DMS53 treated with DMSO at 0.1 percent for 48 hours (cell line): ENCODE data around the gene DEDD.

Source experiments
- DNase-seq: peaks from one replicate; lab custom pipeline; 2025; ENCODE audit not compliant: unreplicated experiment; lab: John Stamatoyannopoulos, UW

DEDD gene

DNA sequence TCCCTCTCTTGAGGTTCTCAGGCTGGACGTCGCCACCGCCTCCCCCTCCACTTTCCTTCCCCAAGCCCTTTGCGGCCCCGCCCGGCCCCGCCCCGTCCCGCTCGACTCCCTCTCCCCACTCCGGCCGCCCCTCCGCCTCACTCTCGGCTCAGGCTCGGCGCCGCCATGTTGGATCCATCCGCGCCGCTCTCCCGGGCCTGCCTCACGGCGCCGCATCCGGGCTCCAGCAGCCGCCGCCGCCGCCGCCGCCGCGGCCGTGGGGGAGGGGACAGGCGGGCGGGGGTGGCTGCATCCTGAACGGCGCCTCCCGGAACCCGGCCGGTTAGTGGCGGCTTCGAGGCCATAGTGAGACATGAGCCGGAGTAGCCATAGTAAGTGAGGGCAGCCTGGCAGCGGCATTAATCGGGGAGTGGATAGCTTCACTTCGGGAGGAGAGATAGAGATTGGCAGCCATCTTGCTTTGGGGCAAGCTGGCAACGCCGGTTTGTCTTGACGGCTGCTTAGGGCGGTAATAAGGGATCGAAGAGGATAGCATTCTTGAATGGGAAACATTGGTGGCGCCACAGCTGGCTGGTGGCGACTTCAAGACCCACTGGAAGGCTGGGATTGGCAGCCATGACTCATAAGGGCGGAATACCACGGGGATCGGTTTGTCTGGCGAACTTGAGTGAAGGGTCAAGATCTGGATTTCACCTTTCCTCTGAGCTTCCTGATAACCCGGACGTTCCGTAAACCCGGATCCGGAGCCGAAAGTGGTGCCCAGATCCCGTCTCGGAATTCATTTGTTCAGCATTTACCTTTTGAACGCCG, at the start of gene DEDD:
DEDD (minus strand) TSS at position 258 of the 810 bp plus-strand sequence. CDS start 8,205 bp downstream, outside the sequence.
- peak; percentile 96 for DNase-seq

DNA sequence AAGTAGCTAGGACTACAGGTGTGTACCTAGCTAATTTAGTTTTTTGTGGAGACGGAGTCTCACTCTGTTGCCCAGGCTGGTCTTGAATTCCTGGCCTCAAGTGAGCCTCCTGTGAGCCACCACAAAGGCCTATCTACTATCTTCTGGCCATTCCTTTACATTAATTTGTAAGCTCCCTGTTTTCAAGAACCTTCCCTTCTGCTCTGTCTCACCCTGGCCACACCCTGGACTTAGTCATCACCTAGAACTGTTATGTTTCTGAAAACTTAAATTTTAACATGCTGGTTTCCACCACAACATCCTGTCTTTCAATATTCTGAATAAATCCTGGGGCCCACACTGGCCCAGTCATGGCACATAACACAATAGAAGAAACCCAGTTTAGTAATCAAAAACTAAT, 49.7 kb upstream of the DEDD start:
- DNase-seq = no peak

DNA sequence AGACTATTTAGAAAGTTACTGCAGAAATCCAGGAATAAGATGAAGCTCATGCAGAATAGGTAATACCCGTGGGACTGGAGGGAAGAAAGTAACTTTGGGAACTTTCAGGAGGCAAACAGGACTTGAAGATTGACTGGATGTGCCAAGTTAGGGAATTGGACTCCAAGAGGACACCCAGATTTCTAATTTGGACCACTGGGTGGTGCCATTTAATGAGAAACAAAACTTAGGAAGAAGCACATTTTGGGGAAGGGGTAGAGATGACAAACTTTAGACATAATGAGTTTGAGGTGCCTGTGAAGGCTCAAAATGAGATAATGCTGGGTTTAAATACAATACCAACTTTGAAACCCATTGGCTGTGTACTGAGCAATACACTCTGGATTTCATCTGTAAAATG, 48.2 kb upstream of the DEDD start:
- DNase-seq = no peak

GRCh38 chr1:161179698-161180097, 47.2 kb upstream of the DEDD start:
- DNase-seq = no peak

DNA sequence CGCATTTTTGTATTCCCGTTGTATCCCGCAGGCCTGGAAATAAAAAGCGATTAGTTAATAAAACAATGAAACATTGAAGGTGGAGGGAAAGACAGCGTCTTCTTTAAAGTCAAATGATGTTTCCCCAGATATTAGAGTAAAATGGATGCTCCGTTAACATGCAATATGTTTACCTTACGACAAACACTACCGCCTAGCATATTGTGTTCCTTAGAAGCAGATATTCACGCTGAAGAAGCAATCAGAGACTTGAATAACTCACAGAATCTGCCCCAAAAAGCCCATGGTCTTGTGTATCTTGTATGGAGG, 45.4 kb upstream of the DEDD start:
- no peak for DNase-seq

DNA sequence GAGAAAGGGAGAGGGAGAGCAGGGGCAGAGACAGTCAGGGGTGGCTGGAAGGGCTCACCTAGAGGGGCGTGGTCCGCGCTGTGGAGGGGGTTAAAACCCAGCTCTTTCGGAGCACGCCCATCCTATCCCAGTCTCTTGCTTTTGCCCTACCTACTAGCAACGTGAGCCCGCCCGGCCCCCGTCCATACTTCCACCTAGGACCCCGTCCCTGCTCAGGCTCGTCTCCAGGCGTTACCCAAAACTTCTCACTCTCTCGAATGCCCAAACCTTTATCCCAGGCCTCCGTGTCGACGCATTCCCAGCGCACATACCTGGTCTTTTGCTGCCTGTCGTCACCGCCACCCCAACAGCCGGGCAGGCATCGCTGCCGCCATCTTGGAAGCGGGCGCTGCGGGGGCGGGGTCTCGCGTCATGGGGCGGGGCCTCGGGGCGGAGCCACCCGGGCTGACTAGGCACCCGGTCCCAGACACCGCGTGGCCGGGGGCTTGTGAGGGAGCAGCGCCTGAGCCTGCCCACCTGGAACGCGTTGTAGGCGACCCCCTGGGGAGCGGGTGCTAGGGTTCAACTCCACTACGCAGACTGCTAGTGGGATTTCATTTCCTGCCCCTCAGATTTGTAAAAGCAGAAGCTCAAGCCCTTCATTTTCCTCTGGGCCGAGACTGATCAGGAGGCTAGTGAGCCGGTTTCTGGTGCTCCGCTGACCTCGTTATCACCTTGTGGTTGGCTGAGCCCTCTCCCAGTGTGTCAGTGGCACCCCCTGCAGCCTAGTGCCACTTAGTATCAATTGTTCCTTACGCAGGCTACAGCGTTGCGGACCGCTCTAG, 44.9 kb upstream of the DEDD start, which contains the start of gene B4GALT3:
B4GALT3 (minus strand) TSS at position 396 of the 824 bp plus-strand sequence. CDS start 1,447 bp downstream, outside the sequence.
- DNase-seq = peak; percentile 86

- DNase-seq = no peak
Measured at GRCh38 chr1:161176468-161177111, 44.1 kb upstream of the DEDD start.

DNA sequence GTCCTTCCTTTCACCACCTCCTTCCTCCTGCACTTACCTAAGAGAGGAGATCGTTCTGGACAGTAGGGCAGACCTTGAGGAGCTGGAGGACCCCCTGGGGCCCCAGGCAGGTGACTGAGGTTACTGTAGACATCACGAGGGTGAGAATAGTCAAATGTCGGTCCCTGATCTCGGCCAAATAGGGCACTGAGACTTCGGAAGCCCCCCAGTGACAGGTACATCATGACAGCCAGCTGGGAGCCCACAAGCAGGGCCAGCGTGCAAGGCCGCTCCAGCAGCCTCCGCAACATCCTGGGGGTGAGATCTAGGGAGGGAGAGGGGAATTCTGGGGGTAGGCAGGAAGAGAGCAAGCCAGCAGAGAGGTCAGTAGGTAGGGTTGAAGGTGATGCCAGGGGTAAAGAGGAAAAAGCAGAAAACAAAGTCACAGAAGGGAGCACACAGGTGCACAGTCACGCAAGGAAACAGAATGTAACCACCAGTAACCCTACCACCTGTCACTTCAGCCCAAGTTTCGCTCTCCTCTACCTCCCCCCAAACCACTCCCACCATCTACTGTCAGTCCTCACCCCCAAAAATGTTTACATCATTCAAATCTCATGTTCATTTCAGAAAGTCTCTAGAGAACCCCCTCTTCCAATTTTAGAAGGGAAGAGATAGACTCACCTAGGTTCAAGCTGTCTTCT, 43.4 kb upstream of the DEDD start:
- DNase-seq = no peak

DNA sequence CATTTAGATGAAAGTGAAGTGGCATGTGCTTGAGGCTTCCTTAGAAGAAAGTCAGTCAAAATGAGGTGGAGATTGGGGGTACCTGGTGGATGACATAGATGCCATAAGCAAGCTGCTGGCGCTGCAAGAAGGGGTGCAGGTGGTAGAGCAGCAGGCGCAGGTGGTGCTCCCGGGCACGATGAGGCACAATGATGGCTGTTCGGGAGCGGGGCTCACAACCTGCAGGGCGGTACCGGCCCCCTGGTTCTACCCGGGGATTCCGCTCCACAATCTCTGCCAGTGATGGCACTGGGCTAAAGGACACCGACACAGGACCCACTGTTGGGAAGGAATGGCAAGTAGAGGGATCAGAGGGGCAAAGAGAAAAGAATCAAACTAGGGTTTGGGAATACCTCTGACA, 42.4 kb upstream of the DEDD start:
- DNase-seq = no peak

DNA sequence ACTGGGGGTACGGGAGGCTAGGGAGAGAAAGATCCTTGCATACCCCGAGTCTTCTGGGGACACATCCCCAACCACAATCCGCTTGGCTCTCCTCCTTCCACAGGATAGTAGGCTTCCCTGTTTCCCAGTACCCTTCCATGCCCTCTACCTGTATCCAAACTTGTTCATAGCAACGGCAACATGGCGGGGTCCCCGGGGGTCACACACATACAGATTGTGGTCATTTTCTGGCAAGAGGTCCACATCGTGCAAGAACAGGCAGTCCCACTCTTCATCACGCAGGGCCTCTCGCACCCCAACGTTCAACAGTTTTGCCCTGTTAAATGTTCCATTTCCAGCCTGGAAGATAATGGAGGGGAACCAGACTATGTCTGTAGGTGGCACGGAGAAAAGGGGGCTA, 41.2 kb upstream of the DEDD start:
- DNase-seq = no peak

DNA sequence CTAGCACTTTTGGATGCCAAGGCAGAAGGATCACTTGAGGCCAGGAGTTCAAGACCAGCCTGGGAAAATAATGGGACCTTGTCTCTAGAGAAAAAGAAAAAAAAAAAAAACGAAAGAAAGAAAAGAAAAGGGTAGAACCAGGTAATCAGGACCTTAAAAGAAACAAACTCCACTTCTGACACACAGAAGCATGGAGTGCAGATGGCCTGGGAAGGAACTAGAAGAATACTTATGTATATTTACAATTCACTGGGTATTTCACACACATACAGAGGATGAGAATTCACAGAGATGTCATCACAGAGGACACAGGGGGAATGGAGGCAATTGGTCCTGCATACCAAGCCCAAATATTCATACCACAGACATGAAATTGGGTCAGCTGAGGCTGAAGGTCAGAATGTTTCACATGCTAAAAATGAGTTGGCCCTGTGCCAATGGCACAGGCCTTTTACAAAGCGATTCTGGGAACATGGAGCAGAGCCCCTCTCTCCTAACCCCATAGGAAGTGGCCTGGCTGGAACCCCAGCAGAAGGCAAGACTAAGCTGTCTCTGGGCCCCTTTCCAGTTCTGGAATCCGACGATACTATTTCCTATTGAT, 40.4 kb upstream of the DEDD start:
- no peak for DNase-seq

GRCh38 chr1:161172349-161172748, 39.9 kb upstream of the DEDD start:
- no peak for DNase-seq

DNA sequence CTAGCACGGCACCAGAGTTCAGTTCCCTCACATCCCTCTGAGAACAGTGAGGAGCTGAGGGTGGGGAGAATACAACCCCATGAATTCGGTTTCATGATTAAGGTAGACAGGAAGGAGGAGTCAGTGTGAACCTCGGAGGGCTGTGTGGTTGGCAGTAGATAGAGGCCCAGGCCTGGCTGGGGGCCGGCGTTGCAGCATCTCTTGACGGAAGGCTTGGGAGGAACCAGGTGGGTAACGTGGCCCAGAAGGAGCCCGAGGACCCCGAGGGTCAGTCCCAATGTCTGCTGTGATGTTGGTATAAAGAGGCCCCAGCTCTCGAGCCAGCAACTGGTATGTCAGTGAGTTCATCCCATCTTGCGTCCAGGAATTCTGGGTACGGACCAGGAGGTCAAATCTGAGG, 39.2 kb upstream of the DEDD start:
- no peak for DNase-seq

GRCh38 chr1:161171191-161171590, 38.7 kb upstream of the DEDD start:
- no peak for DNase-seq

DNA sequence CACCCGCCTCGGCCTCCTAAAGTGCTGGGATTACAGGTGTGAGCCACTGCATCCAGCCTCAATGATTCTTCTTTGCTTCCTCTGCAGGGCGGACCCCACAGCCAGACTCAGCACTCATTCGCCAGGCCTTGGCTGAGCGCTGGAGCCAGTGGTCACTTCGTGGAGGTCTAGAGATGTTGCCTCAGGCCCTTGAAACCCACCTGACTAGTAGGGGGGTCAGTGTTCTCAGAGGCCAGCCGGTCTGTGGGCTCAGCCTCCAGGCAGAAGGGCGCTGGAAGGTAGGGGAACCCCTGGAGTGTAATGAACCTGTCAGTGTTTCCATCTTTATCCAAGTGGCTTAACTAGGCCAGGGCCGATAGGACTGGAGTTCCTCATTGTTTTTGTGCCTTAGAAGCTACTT, 36.4 kb upstream of the DEDD start:
- no peak for DNase-seq

DNA sequence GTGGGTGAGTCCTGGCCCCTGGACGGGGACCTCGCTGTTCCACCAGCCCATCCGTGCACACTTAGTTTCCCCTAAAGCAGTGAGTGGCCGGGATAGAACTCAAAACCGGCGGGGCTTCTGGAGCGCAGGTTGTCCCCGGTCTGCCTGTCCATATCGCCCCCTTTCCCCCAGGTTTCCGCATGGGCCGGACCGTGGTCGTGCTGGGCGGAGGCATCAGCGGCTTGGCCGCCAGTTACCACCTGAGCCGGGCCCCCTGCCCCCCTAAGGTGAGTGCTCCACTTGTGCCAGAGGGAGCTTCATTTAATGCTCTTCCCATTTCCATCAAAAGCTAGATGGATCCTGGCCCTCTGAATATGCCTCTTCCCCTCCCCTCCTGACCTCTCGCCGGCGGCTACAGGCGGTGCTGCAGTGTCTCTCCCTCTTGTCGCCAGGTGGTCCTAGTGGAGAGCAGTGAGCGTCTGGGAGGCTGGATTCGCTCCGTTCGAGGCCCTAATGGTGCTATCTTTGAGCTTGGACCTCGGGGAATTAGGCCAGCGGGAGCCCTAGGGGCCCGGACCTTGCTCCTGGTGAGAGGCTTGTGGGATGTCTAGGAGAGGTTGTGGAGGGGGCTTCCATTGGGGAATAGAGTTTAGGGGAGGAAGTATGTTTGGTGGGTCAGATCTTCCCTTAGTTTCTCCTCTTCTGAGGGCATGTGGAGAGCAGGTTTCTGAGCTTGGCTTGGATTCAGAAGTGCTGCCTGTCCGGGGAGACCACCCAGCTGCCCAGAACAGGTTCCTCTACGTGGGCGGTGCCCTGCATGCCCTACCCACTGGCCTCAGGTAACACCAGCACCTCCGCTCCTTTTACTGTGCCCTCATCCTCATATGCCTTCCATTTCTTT, 34.4 kb upstream of the DEDD start:
- DNase-seq = no peak

- DNase-seq = peak; percentile 98
Measured at GRCh38 chr1:161165742-161166668, 33.5 kb upstream of the DEDD start, which contains the start of gene PPOX. TSS of gene PPOX (plus strand) at chr1:161166426. CDS start at chr1:161166848, 422 bp downstream.

DNA sequence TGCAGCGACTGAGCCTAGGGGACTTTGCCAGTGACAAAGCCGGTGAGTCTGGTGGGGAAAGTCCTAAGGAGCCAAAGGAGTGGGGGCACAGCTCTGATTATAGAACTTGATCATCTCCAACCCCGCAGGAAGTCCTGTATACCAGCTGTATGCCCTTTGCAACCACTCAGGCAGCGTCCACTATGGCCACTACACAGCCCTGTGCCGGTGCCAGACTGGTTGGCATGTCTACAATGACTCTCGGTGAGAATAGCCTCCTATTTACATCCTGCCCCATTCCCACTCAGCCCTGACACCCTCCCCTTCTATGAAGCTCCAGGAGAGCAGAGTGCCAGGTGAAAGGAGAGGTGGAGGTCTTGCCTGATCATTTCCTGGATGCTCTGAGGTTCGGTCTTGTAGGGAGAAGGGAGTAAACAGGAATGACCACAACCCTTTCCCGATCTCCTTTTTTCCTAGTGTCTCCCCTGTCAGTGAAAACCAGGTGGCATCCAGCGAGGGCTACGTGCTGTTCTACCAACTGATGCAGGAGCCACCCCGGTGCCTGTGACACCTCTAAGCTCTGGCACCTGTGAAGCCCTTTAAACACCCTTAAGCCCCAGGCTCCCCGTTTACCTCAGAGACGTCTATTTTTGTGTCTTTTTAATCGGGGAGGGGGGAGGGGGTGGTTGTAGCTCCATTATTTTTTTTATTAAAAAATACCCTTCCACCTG, 32.6 kb upstream of the DEDD start:
- DNase-seq = no peak
